ENCODE measurements around the gene HCN2.

HCN2 gene

GRCh38 chr19:643736-644135 is 54.1 kb downstream of the HCN2 start:
- DNase-seq: no peak

GRCh38 chr19:644363-644762 is 54.7 kb downstream of the HCN2 start:
- DNase-seq: no peak

GRCh38 chr19:644789-645188 is 55.1 kb downstream of the HCN2 start:
- no peak for DNase-seq

GRCh38 chr19:645912-646778 is 56.5 kb downstream of the HCN2 start:
- DNase-seq: no peak

GRCh38 chr19:646779-647565 is 57.3 kb downstream of the HCN2 start:
- no peak for DNase-seq

- no peak for DNase-seq
Measured at GRCh38 chr19:647566-648284, 58.0 kb downstream of the HCN2 start.

- DNase-seq: no peak
Measured at GRCh38 chr19:648305-648704, 58.6 kb downstream of the HCN2 start.

GRCh38 chr19:648904-649801 is 59.5 kb downstream of the HCN2 start:
- DNase-seq: no peak

GRCh38 chr19:650121-650520 is 60.4 kb downstream of the HCN2 start:
- no peak for DNase-seq

- no peak for DNase-seq
Measured at GRCh38 chr19:651114-651818, 61.6 kb downstream of the HCN2 start.

- DNase-seq: no peak
Measured at GRCh38 chr19:651991-652390, 62.3 kb downstream of the HCN2 start.

GRCh38 chr19:652467-653389 is 63.0 kb downstream of the HCN2 start:
- no peak for DNase-seq

GRCh38 chr19:653425-653824 is 63.7 kb downstream of the HCN2 start:
- no peak for DNase-seq

- DNase-seq: no peak
Measured at GRCh38 chr19:655691-656090, 66.0 kb downstream of the HCN2 start.

- DNase-seq: no peak
Measured at GRCh38 chr19:656751-657559, 67.3 kb downstream of the HCN2 start.

GRCh38 chr19:657611-658010 is 67.9 kb downstream of the HCN2 start:
- DNase-seq: no peak

- DNase-seq: no peak
Measured at GRCh38 chr19:658059-658839, 68.6 kb downstream of the HCN2 start.

- DNase-seq: no peak
Measured at GRCh38 chr19:658916-659839, 69.5 kb downstream of the HCN2 start.

Measured in COR-L47 (cell line).